Astrocyte of the cerebellum (primary cell): ENCODE results near the gene CPT1B.

ENCODE experiments used
- DNase-seq: peaks from one replicate; pipeline ENCODE4 v3.0.0-alpha.2; 2011; ENCODE audit warnings: low read depth
- H3K4me3 ChIP-seq: 2 replicates; pipeline ENCODE4 v1.5.1; 2011; ENCODE audit warnings: mild to moderate bottlenecking, low read depth, low read length, moderate library complexity
- CTCF ChIP-seq: IDR thresholded peaks from 2 replicates; pipeline ENCODE4 v1.5.1; 2012; ENCODE audit warnings: low read length, low read depth, moderate library complexity, mild to moderate bottlenecking; ENCODE audit errors: missing control alignments
- in situ Hi-C: cut with HindIII; loops from 2 replicates; pipeline ENCODE4 v1.10.0; 2017; ENCODE audit warnings: low sequenced_read_pairs

The CPT1B gene

GRCh38 chr22:50581950-50582492 is 3.8 kb upstream of the CPT1B start:
- no peak for TF ChIP-seq CTCF
- no peak for DNase-seq
- H3K4me3 ChIP-seq: peak overlapping the region; percentile 77
- in situ Hi-C loops: no loop called here

- no peak for TF ChIP-seq CTCF
- in situ Hi-C loops: no loop called here
- no peak for DNase-seq
- peak overlapping the region; percentile 77 for H3K4me3 ChIP-seq
Observed at GRCh38 chr22:50581031-50581949, 3.1 kb upstream of the CPT1B start.

- TF ChIP-seq CTCF: no peak
- H3K4me3 ChIP-seq: no peak overlapping the region
- DNase-seq: no peak
- in situ Hi-C loops: loop anchor here (5.0 kb wide), 1 partner anchor 48 kb away; the partner anchor contains the start of gene ARSA
Observed at GRCh38 chr22:50579752-50580151, 1.5 kb upstream of the CPT1B start.

- in situ Hi-C loops: loop anchor here (5.0 kb wide), 1 partner anchor 48 kb away; the partner anchor contains the start of gene ARSA
- no peak for TF ChIP-seq CTCF
- no peak overlapping the region for H3K4me3 ChIP-seq
- DNase-seq: no peak
Observed at GRCh38 chr22:50578776-50579310, 616 bp upstream of the CPT1B start.

- in situ Hi-C loops: loop anchor here (5.0 kb wide), 1 partner anchor 50 kb away; the partner anchor contains the start of gene ARSA
- H3K4me3 ChIP-seq: no peak overlapping the region
- no peak for TF ChIP-seq CTCF
- no peak for DNase-seq
Observed at GRCh38 chr22:50577697-50577986, 585 bp downstream of the CPT1B start.

GRCh38 chr22:50576806-50577696 is 1.2 kb downstream of the CPT1B start:
- in situ Hi-C loops: loop anchor here (5.0 kb wide), 1 partner anchor 50 kb away; the partner anchor contains the start of gene ARSA
- no peak for DNase-seq
- no peak overlapping the region for H3K4me3 ChIP-seq
- TF ChIP-seq CTCF: no peak
